Parathyroid adenoma (tissue), 2 donors: ENCODE results near the gene MFAP2.

Source experiments
- H2AFZ ChIP-seq: fragments of 300-600 bp; sonication (generic); one replicate; pipeline ENCODE4 v1.7.0; 2017; ENCODE audit warnings: antibody characterized with exemption, mild to moderate bottlenecking
- H3K27ac ChIP-seq: fragments of 300-600 bp; sonication (generic); one replicate; pipeline ENCODE4 v1.7.0; 2017
- H3K27me3 ChIP-seq: fragments of 300-600 bp; sonication (generic); one replicate; pipeline ENCODE4 v1.7.0; 2017; ENCODE audit warnings: low read length; ENCODE audit not compliant: control insufficient read depth, insufficient read depth
- H3K36me3 ChIP-seq: fragments of 300-600 bp; sonication (generic); one replicate; pipeline ENCODE4 v1.7.0; 2017; ENCODE audit warnings: low read length; ENCODE audit not compliant: control insufficient read depth, insufficient read depth
- H3K4me1 ChIP-seq: fragments of 300-600 bp; sonication (generic); one replicate; pipeline ENCODE4 v1.7.0; 2017; ENCODE audit warnings: control low read depth
- H3K4me2 ChIP-seq: fragments of 300-600 bp; sonication (generic); one replicate; pipeline ENCODE4 v1.7.0; 2017; ENCODE audit warnings: low read length
- H3K4me3 ChIP-seq: fragments of 300-600 bp; sonication (generic); one replicate; pipeline ENCODE4 v1.7.0; 2017; ENCODE audit warnings: low read depth, low read length
- H3K79me2 ChIP-seq: fragments of 300-600 bp; sonication (generic); one replicate; pipeline ENCODE4 v1.7.0; 2017; ENCODE audit warnings: control low read depth
- H3K9ac ChIP-seq: fragments of 300-600 bp; sonication (generic); one replicate; pipeline ENCODE4 v1.7.0; 2017; ENCODE audit warnings: mild to moderate bottlenecking
- H3K9me3 ChIP-seq: fragments of 300-600 bp; sonication (generic); one replicate; pipeline ENCODE4 v1.7.0; 2017; ENCODE audit warnings: low read length; ENCODE audit not compliant: control insufficient read depth
- CTCF ChIP-seq: fragments of 300-600 bp; sonication (generic); IDR thresholded peaks from one replicate; pipeline ENCODE4 v1.7.0; 2017; ENCODE audit warnings: antibody characterized with exemption, mild to moderate bottlenecking
- donor health status: primary hyperparathyroidism.

Gene MFAP2

GRCh38 chr1:17027403-17027802 is 47.0 kb upstream of the MFAP2 start:
- peaks cover 5% of the 10 kb centered on the region for H3K4me1 ChIP-seq
- no peak overlapping the region for H3K4me3 ChIP-seq
- no peak for TF ChIP-seq CTCF
- H3K27me3 ChIP-seq, result no peaks in the 10 kb centered on the region
- no peak overlapping the region for H2AFZ ChIP-seq
- no peak overlapping the region for H3K9ac ChIP-seq
- no peaks in the 10 kb centered on the region for H3K9me3 ChIP-seq
- no peak overlapping the region for H3K27ac ChIP-seq
- H3K79me2 ChIP-seq, result no peaks in the 10 kb centered on the region
- peak overlapping the region; percentile 2 for H3K4me2 ChIP-seq
- no peaks in the 10 kb centered on the region for H3K36me3 ChIP-seq

GRCh38 chr1:17024721-17025120 is 44.3 kb upstream of the MFAP2 start:
- TF ChIP-seq CTCF, result no peak
- Histone ChIP-seq H3K9ac (no peak overlapping the region), H3K4me2 (no peak overlapping the region), H3K9me3 (no peaks in the 10 kb centered on the region), H3K36me3 (no peaks in the 10 kb centered on the region), H3K27ac (no peak overlapping the region), H3K79me2 (no peaks in the 10 kb centered on the region), H3K4me3 (no peak overlapping the region), H3K4me1 (peaks cover 5% of the 10 kb centered on the region), H2AFZ (no peak overlapping the region), H3K27me3 (no peaks in the 10 kb centered on the region)

GRCh38 chr1:17023573-17023972 is 43.2 kb upstream of the MFAP2 start:
- Histone ChIP-seq H3K9ac (no peak overlapping the region), H3K36me3 (no peaks in the 10 kb centered on the region), H3K4me1 (peaks cover 5% of the 10 kb centered on the region), H3K79me2 (no peaks in the 10 kb centered on the region), H2AFZ (no peak overlapping the region), H3K27me3 (no peaks in the 10 kb centered on the region), H3K9me3 (no peaks in the 10 kb centered on the region), H3K4me3 (no peak overlapping the region), H3K27ac (no peak overlapping the region), H3K4me2 (no peak overlapping the region)
- no peak for TF ChIP-seq CTCF

GRCh38 chr1:17023102-17023501 is 42.7 kb upstream of the MFAP2 start:
- TF ChIP-seq CTCF, result no peak

GRCh38 chr1:17021896-17022295 is 41.5 kb upstream of the MFAP2 start:
- TF ChIP-seq CTCF, result no peak
- no peak overlapping the region for H3K27ac ChIP-seq
- no peak overlapping the region for H3K9ac ChIP-seq
- no peaks in the 10 kb centered on the region for H3K36me3 ChIP-seq
- H3K27me3 ChIP-seq, result no peaks in the 10 kb centered on the region
- no peaks in the 10 kb centered on the region for H3K79me2 ChIP-seq
- H2AFZ ChIP-seq, result no peak overlapping the region
- no peak overlapping the region for H3K4me3 ChIP-seq
- H3K4me2 ChIP-seq, result no peak overlapping the region
- H3K4me1 ChIP-seq, result no peaks in the 10 kb centered on the region
- no peaks in the 10 kb centered on the region for H3K9me3 ChIP-seq

More at GRCh38 chr1:17023102-17023501, 42.7 kb upstream of the MFAP2 start:
- no peak overlapping the region for H3K9ac ChIP-seq
- H3K4me1 ChIP-seq, result peaks cover 1% of the 10 kb centered on the region
- H3K27me3 ChIP-seq, result no peaks in the 10 kb centered on the region
- no peak overlapping the region for H2AFZ ChIP-seq
- no peaks in the 10 kb centered on the region for H3K79me2 ChIP-seq
- no peaks in the 10 kb centered on the region for H3K36me3 ChIP-seq
- no peak overlapping the region for H3K4me2 ChIP-seq
- no peak overlapping the region for H3K27ac ChIP-seq
- no peak overlapping the region for H3K4me3 ChIP-seq
- no peaks in the 10 kb centered on the region for H3K9me3 ChIP-seq
